GF-D8 (cell line): ENCODE data around the gene NOS2.

Source experiments
- DNase-seq: peaks from one replicate; lab custom pipeline; 2025; lab: John Stamatoyannopoulos, UW

NOS2 gene

DNA sequence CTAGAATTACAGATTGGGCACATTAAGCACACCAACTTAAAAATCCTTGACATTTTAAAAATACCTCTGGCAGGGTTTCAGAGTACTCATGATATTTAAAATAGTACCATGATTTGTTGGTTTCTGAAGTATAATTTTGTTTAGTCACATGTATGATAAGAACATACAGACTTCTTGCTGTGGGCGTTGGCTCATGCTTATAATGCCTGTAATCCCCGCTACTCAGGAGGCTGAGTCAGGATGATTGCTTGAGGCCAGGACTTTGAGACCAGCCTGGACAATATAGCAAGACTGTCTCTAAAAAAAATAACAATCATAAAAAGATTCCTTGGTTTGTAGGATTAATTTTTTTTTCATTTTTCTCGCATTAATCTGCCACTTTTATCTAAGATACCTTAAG, 78.5 kb downstream of the NOS2 start:
- DNase-seq = no peak
